ENCODE measurements around the gene SMPDL3A. TPM values are rescaled to one million over a fixed set of nuclear protein-coding genes. Genes with fewer than 3 reads are reported as not detected.
A peak's percentile ranks its signal among the peaks of the same experiment; 100 is the strongest.

SMPDL3A gene
- total and polyA plus RNA-seq, 8 donors: 7.4 to 19.8 (median 10.6) TPM

DNA sequence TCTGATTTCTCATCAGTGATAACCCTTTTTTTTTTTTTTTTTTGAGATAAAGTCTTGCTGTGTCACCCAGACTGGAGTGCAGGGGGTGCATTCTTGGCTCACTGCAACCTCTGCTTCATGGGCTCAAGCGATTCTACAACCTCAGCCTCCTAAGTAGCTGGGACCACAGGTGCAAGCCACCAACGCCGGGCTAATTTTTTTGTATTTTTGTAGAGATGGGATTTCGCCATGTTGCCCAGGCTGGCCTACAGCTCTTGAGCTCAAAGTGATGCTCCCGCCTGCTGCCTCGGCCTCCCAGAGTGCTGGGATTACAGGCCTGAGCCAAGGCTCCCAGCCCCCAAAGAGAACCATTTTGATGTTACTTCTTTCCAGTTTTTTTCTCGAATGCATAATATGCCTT, 7.3 kb upstream of the SMPDL3A start:
- Histone ChIP-seq H3K36me3 (no peaks in the 10 kb centered on the region), H3K27ac (no peak overlapping the region), H3K27me3 (no peaks in the 10 kb centered on the region), H3K4me1 (no peaks in the 10 kb centered on the region), H3K9me3 (no peaks in the 10 kb centered on the region), H3K4me3 (no peak overlapping the region)
- DNase-seq (no peak), FAIRE-seq (no peak), ATAC-seq (no peak)
- TF ChIP-seq, protein P1, sequence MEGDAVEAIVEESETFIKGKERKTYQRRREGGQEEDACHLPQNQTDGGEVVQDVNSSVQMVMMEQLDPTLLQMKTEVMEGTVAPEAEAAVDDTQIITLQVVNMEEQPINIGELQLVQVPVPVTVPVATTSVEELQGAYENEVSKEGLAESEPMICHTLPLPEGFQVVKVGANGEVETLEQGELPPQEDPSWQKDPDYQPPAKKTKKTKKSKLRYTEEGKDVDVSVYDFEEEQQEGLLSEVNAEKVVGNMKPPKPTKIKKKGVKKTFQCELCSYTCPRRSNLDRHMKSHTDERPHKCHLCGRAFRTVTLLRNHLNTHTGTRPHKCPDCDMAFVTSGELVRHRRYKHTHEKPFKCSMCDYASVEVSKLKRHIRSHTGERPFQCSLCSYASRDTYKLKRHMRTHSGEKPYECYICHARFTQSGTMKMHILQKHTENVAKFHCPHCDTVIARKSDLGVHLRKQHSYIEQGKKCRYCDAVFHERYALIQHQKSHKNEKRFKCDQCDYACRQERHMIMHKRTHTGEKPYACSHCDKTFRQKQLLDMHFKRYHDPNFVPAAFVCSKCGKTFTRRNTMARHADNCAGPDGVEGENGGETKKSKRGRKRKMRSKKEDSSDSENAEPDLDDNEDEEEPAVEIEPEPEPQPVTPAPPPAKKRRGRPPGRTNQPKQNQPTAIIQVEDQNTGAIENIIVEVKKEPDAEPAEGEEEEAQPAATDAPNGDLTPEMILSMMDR (IDR thresholded peaks at IDR 0.05): no peak
- 91 to 93% methylated on average over 7 of the region's 7 CpGs for WGBS, 2 donors
- intact Hi-C loops (cut with DNase I): loop anchor here in 1 of 3 donors (10.0 kb wide), 1 partner anchor 47 kb away; no protein-coding TSS in a partner anchor

DNA sequence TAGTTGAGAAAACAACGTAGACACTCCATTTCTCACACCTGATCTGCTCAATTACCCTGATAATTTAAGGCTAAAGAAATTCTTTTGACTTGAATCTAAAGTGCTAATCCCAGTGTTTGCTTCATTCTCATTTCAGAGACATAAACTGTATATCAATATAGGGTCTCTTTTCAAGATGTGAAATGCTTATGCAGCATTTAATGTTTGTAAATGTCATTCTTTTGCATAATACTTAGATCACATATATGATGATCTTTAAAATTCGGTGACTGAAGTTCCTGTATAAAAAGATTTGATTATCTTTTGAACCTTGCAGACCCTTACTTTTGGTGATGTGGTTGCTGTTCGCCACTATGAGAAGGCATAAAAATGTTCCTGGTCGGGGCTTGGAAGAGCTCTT, 5.7 kb upstream of the SMPDL3A start:
- H3K27me3 ChIP-seq: no peaks in the 10 kb centered on the region
- DNase-seq (no peak), ATAC-seq (no peak), FAIRE-seq (no peak)
- H3K27ac ChIP-seq: no peak overlapping the region
- 82 to 85% methylated on average over 4 of the region's 4 CpGs for WGBS, 2 donors
- TF ChIP-seq, protein P1 (IDR thresholded peaks at IDR 0.05): no peak
- H3K36me3 ChIP-seq: no peaks in the 10 kb centered on the region
- no peaks in the 10 kb centered on the region for H3K9me3 ChIP-seq
- H3K4me3 ChIP-seq: no peak overlapping the region
- intact Hi-C loops (cut with DNase I): loop anchor here in 1 of 3 donors (10.0 kb wide), 1 partner anchor 49 kb away; no protein-coding TSS in a partner anchor
- peaks cover 0 to 4% (median 0%) of the 10 kb centered on the region in 3 donors for H3K4me1 ChIP-seq

DNA sequence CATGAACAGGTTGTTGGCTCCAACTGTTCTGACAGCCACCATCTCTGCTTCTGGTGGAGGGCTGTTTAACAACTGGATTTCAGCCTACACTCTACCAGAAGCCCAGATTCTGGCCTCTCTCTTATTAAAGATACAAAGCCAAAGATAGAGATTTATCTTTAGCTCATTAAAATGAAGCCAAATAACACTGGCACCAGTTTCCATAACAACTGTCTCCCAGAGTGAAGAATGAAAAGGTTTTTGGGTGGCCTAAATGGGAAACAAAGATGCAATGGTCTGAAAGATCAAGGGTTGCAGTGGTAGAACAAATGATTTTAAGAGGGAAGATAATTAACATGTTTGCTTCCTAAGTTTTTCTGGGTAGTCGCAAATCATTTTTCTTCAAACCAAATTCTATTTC, 3.2 kb upstream of the SMPDL3A start:
- intact Hi-C loops (cut with DNase I): loop anchor here in 1 of 3 donors (10.0 kb wide), 1 partner anchor 51 kb away; no protein-coding TSS in a partner anchor
- Histone ChIP-seq H3K4me3 (no peak overlapping the region), H3K9me3 (no peaks in the 10 kb centered on the region), H3K27me3 (no peaks in the 10 kb centered on the region), H3K4me1 (peaks cover 2 to 13% (median 4%) of the 10 kb centered on the region in 3 donors), H3K36me3 (no peaks in the 10 kb centered on the region), H3K27ac (no peak overlapping the region)
- WGBS, 2 donors: 93 to 96% methylated on average over 1 of the region's 1 CpG
- DNase-seq: no peak
- TF ChIP-seq, protein P1 (IDR thresholded peaks at IDR 0.05): no peak
- FAIRE-seq: no peak
- no peak for ATAC-seq

DNA sequence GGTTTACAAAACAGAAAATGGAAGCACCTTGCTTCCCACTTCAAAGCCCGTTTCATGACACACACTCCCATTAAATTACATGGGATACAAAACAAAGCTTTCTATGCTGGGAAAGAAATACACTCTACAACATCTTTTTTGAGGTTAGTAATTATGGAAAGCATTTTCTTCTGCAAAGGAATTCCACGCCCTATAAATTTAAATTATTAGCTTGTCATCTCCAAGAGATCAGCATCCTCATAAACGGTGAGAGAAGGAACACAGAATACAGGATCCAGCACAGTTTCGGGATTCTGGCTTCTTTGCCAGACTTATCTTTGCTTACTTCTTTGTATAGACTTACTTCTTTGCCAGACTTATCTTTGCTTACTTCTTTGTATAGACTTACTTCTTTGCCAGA, 1.3 kb upstream of the SMPDL3A start:
- Histone ChIP-seq H3K4me3 (no peak overlapping the region), H3K4me1 (peaks cover 11 to 30% (median 19%) of the 10 kb centered on the region in 3 donors), H3K9me3 (no peaks in the 10 kb centered on the region), H3K36me3 (no peaks in the 10 kb centered on the region), H3K27ac (no peak overlapping the region), H3K27me3 (no peaks in the 10 kb centered on the region)
- no peak for FAIRE-seq
- TF ChIP-seq, protein P1 (IDR thresholded peaks at IDR 0.05): no peak
- 68 to 70% methylated on average over 4 of the region's 4 CpGs for WGBS, 2 donors
- ATAC-seq: no peak
- intact Hi-C loops (cut with DNase I): loop anchor here in 1 of 3 donors (10.0 kb wide), 1 partner anchor 53 kb away; no protein-coding TSS in a partner anchor
- DNase-seq: no peak

DNA sequence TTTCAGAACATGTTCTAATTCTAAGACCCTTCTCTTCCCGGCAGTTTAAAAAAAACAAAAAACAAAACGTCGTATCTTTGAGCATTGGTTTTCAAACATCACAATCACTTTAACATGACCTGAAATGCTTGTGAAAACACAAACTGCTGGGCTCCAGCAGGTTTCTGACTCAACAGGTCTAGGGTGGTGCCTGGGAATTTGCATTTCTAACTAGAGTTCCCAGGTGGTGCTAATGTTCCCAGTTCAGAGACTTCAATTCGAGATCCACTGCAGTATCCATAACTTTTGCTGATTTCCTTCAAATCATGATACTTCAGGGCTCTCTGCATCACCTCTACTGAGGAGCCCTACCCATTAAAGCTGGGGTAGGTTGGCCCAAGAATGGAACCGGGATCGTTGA, 850 bp upstream of the SMPDL3A start:
- WGBS, 2 donors: 36 to 37% methylated on average over 6 of the region's 6 CpGs
- H3K4me1 ChIP-seq: peaks cover 11 to 35% (median 24%) of the 10 kb centered on the region in 3 donors
- DNase-seq (no peak), ATAC-seq (no peak), FAIRE-seq (no peak)
- H3K36me3 ChIP-seq: no peaks in the 10 kb centered on the region
- H3K27ac ChIP-seq: peak overlapping the region in 3 of 4 donors; percentile 99 to 100 (median 99)
- TF ChIP-seq, protein P1 (IDR thresholded peaks at IDR 0.05): no peak
- intact Hi-C loops (cut with DNase I): loop anchor here in 1 of 3 donors (10.0 kb wide), 1 partner anchor 53 kb away; no protein-coding TSS in a partner anchor
- no peaks in the 10 kb centered on the region for H3K27me3 ChIP-seq
- no peaks in the 10 kb centered on the region for H3K9me3 ChIP-seq
- peak overlapping the region in 1 of 4 donors; percentile 83 for H3K4me3 ChIP-seq

Data from pancreas (tissue), 10 donors.